Measurements from ENCODE around the gene ITIH4.

The ITIH4 gene

DNA sequence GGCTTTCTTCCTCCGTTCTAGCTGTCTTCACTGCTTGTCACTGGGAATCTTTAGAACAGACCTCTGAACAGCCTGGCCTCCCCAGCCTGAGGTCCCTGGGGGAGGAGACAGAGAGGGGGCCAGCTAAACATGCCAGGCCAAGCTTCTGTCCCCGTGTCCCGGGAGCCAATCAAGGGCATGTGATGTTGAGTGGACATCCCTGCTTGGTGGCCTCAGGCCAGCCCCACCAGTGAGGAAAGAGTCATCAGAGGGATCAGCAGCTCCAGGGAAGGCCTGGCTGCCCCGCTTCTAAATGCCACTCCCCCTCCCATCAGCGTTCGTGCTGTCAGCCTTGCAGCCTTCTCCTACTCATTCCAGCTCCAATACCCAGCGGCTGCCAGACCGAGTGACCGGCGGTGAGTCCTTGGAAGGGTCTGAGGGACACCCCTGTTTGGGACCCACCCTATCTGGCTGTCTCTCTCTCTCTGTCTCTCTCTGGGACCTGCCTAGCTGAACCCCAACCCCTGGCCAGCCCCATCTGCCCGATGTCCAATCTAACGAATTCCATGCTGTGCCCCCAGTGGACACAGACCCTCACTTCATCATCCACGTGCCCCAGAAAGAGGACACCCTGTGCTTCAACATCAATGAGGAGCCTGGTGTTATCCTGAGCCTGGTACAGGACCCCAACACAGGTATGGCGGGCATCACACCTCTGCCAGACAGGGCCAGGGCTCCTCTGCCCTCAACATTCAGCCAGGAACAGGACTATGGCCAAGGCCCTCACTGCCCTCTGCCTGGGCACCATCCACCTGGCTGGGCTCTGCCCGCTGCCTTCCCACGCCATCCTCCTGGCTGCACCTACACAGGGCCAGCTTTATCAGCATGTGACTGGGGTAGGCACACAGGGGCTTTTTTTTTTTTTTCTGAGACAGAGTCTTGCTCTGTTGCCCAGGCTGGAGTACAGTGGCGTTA is 42.5 kb downstream of the ITIH4 start:
- Histone ChIP-seq H3K27me3 (ENCODE audit: control insufficient read depth in 1 of 2, insufficient read depth in 2 of 2, low read length in 2 of 2) (no peaks in the 10 kb centered on the region), H3K9me3 (ENCODE audit: low read length) (no peaks in the 10 kb centered on the region), H3K27ac (ENCODE audit: low read depth, low read length) (no peak overlapping the region), H3K4me1 (ENCODE audit: insufficient read depth, low read length) (no peaks in the 10 kb centered on the region), H3K9ac (ENCODE audit: low read length) (no peak overlapping the region), H3K36me3 (ENCODE audit: insufficient read depth, low read length) (no peaks in the 10 kb centered on the region), H3K4me3 (ENCODE audit: low read depth in 1 of 2, low read length in 2 of 2) (no peak overlapping the region)

- H3K27ac ChIP-seq (ENCODE audit: low read depth, low read length): no peak overlapping the region
- H3K4me1 ChIP-seq (ENCODE audit: insufficient read depth, low read length): no peaks in the 10 kb centered on the region
These were observed 43.2 kb downstream of the ITIH4 start for GRCh38 chr3:52787246-52787645.

DNA sequence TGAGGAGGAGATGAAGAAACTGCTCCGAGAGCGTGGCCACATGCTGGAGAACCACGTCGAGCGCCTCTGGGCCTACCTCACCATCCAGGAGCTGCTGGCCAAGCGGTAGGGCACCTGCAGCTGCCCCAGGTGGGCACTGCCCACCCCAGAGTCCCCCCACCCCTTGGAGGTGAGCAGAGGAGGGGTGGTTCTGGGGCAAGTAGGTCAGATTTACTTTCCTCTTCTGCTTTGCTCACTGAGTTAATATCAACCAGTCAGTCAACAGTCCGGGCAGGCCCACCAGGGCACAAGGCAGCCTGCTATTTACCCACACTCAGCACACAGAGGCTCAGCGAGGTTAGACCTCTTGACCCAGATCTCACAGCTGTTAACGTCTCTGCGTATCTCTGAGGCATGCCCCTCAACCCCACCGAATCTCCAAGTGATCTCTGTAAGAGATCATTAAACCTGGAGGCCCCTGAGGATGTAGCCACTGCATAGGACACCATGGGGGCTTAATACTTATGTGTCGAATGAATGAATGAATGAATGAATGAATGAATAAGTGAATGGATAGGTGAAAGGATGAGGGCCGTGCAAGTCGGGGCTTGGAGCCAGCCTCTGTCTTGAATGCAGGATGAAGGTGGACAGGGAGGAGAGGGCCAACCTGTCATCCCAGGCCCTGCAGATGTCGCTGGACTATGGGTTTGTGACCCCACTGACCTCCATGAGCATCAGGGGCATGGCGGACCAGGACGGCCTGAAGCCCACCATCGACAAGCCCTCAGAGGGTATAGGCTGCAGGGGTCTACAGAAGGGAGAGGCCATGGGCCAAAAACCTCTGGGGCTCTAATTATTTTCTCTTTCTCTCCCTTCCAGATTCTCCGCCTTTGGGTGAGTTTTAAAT is 43.9 kb downstream of the ITIH4 start:
- Histone ChIP-seq H3K27ac (ENCODE audit: low read depth, low read length) (no peak overlapping the region), H3K27me3 (ENCODE audit: control insufficient read depth in 1 of 2, insufficient read depth in 2 of 2, low read length in 2 of 2) (no peaks in the 10 kb centered on the region), H3K4me1 (ENCODE audit: insufficient read depth, low read length) (no peaks in the 10 kb centered on the region), H3K9me3 (ENCODE audit: low read length) (no peaks in the 10 kb centered on the region), H3K9ac (ENCODE audit: low read length) (no peak overlapping the region), H3K4me3 (ENCODE audit: low read depth in 1 of 2, low read length in 2 of 2) (no peak overlapping the region), H3K36me3 (ENCODE audit: insufficient read depth, low read length) (no peaks in the 10 kb centered on the region)

More at GRCh38 chr3:52787246-52787645, 43.2 kb downstream of the ITIH4 start:
- no peaks in the 10 kb centered on the region for H3K27me3 ChIP-seq (ENCODE audit: control insufficient read depth in 1 of 2, insufficient read depth in 2 of 2, low read length in 2 of 2)
- H3K4me3 ChIP-seq (ENCODE audit: low read depth in 1 of 2, low read length in 2 of 2): no peak overlapping the region
- no peak overlapping the region for H3K9ac ChIP-seq (ENCODE audit: low read length)
- no peaks in the 10 kb centered on the region for H3K36me3 ChIP-seq (ENCODE audit: insufficient read depth, low read length)
- no peaks in the 10 kb centered on the region for H3K9me3 ChIP-seq (ENCODE audit: low read length)

- Histone ChIP-seq H3K27ac (ENCODE audit: low read depth, low read length) (no peak overlapping the region), H3K36me3 (ENCODE audit: insufficient read depth, low read length) (no peaks in the 10 kb centered on the region), H3K27me3 (ENCODE audit: control insufficient read depth in 1 of 2, insufficient read depth in 2 of 2, low read length in 2 of 2) (no peaks in the 10 kb centered on the region), H3K9me3 (ENCODE audit: low read length) (no peaks in the 10 kb centered on the region), H3K9ac (ENCODE audit: low read length) (no peak overlapping the region), H3K4me1 (ENCODE audit: insufficient read depth, low read length) (no peaks in the 10 kb centered on the region), H3K4me3 (ENCODE audit: low read depth in 1 of 2, low read length in 2 of 2) (no peak overlapping the region)
These were observed 45.4 kb downstream of the ITIH4 start for GRCh38 chr3:52784931-52785590.

- no peaks in the 10 kb centered on the region for H3K9me3 ChIP-seq (ENCODE audit: low read length)
- H3K27me3 ChIP-seq (ENCODE audit: control insufficient read depth in 1 of 2, insufficient read depth in 2 of 2, low read length in 2 of 2): no peaks in the 10 kb centered on the region
- H3K9ac ChIP-seq (ENCODE audit: low read length): no peak overlapping the region
- no peaks in the 10 kb centered on the region for H3K4me1 ChIP-seq (ENCODE audit: insufficient read depth, low read length)
- H3K27ac ChIP-seq (ENCODE audit: low read depth, low read length): no peak overlapping the region
- no peaks in the 10 kb centered on the region for H3K36me3 ChIP-seq (ENCODE audit: insufficient read depth, low read length)
- H3K4me3 ChIP-seq (ENCODE audit: low read depth in 1 of 2, low read length in 2 of 2): no peak overlapping the region
These were observed 46.4 kb downstream of the ITIH4 start for GRCh38 chr3:52784021-52784621.

DNA sequence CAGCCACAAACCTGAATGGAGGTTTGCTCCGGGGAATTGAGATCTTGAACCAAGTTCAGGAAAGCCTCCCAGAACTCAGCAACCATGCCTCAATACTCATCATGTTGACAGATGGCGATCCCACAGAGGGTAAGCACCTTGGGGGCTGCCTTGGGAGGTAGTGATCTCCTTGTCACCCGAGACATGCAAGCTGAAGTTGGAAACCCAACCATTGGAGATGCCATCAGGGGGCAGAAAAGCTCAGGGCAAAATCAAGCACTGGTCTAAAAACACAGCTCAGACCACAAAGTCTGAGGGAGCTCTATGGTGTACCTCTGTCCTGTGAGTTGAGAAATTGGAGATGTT is 47.3 kb downstream of the ITIH4 start:
- H3K9ac ChIP-seq (ENCODE audit: low read length): no peak overlapping the region
- no peak overlapping the region for H3K27ac ChIP-seq (ENCODE audit: low read depth, low read length)
- no peaks in the 10 kb centered on the region for H3K27me3 ChIP-seq (ENCODE audit: control insufficient read depth in 1 of 2, insufficient read depth in 2 of 2, low read length in 2 of 2)
- no peaks in the 10 kb centered on the region for H3K4me1 ChIP-seq (ENCODE audit: insufficient read depth, low read length)
- H3K9me3 ChIP-seq (ENCODE audit: low read length): no peaks in the 10 kb centered on the region
- no peaks in the 10 kb centered on the region for H3K36me3 ChIP-seq (ENCODE audit: insufficient read depth, low read length)
- H3K4me3 ChIP-seq (ENCODE audit: low read depth in 1 of 2, low read length in 2 of 2): no peak overlapping the region

- Histone ChIP-seq H3K36me3 (ENCODE audit: insufficient read depth, low read length) (no peaks in the 10 kb centered on the region), H3K4me1 (ENCODE audit: insufficient read depth, low read length) (no peaks in the 10 kb centered on the region), H3K4me3 (ENCODE audit: low read depth in 1 of 2, low read length in 2 of 2) (no peak overlapping the region), H3K27me3 (ENCODE audit: control insufficient read depth in 1 of 2, insufficient read depth in 2 of 2, low read length in 2 of 2) (no peaks in the 10 kb centered on the region), H3K27ac (ENCODE audit: low read depth, low read length) (no peak overlapping the region), H3K9me3 (ENCODE audit: low read length) (no peaks in the 10 kb centered on the region), H3K9ac (ENCODE audit: low read length) (no peak overlapping the region)
These were observed 47.9 kb downstream of the ITIH4 start for GRCh38 chr3:52782412-52783210.

DNA sequence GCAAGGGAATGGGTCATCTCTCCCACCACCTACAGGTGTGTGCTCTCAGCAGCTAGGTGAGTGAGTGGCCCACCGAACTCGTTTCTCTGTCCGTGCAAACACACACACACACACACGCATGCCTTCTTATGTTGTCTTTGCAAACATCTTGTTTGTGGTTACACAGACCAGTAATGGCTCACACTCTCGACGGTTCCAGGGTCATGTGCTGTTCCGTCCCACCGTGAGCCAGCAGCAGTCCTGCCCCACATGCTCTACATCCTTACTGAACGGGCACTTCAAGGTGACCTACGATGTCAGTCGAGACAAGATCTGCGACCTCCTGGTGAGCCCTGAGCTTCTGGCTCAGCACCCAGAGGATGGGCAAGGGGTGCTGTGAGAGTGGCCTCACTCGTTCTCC is 48.7 kb downstream of the ITIH4 start:
- no peak overlapping the region for H3K9ac ChIP-seq (ENCODE audit: low read length)
- no peaks in the 10 kb centered on the region for H3K36me3 ChIP-seq (ENCODE audit: insufficient read depth, low read length)
- H3K9me3 ChIP-seq (ENCODE audit: low read length): no peaks in the 10 kb centered on the region
- no peak overlapping the region for H3K4me3 ChIP-seq (ENCODE audit: low read depth in 1 of 2, low read length in 2 of 2)
- no peaks in the 10 kb centered on the region for H3K4me1 ChIP-seq (ENCODE audit: insufficient read depth, low read length)
- no peak overlapping the region for H3K27ac ChIP-seq (ENCODE audit: low read depth, low read length)
- H3K27me3 ChIP-seq (ENCODE audit: control insufficient read depth in 1 of 2, insufficient read depth in 2 of 2, low read length in 2 of 2): no peaks in the 10 kb centered on the region

DNA sequence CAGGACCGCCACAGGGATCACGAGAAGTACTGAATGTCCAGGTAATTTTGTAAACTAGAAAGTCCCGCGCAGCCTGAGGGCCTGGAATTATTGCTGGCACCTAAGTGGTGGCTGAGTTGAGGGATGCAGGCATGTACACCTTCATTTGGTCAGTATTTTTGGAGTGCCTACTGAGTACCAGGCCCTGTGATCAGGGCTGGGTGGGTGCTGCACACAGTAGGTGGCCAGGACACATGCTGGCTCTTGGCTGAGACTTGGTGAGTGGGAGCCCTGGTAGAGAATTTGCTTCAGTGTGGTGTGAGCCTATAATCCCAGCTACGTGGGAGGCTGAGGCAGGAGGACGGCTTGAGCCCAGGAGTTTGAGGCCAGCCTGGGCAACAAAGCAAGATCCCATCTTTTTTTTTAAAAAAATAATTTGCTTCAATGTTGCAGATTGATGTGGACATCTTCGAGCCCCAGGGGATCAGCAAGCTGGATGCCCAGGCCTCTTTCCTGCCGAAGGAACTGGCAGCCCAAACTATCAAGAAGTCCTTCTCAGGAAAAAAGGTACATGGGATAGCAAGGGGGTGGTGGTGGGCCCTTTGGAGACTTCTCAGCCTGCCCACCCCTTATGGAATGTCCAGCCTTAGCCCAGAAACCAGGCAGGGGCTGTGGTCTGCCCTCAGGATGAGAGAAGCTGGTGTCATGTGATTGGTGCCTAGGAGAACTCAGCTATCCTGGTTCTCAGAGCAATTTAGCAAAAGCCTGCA is 50.5 kb downstream of the ITIH4 start:
- Histone ChIP-seq H3K9ac (ENCODE audit: low read length) (no peak overlapping the region), H3K9me3 (ENCODE audit: low read length) (no peaks in the 10 kb centered on the region), H3K4me1 (ENCODE audit: insufficient read depth, low read length) (no peaks in the 10 kb centered on the region), H3K27ac (ENCODE audit: low read depth, low read length) (no peak overlapping the region), H3K36me3 (ENCODE audit: insufficient read depth, low read length) (no peaks in the 10 kb centered on the region), H3K27me3 (ENCODE audit: control insufficient read depth in 1 of 2, insufficient read depth in 2 of 2, low read length in 2 of 2) (no peaks in the 10 kb centered on the region), H3K4me3 (ENCODE audit: low read depth in 1 of 2, low read length in 2 of 2) (no peak overlapping the region)

Data from muscle layer of colon (tissue), 2 donors.